HG03097 (cell line): ENCODE data around the gene SOX1.

Experiments
- ATAC-seq: cut with Tn5 transposase; IDR thresholded peaks from one replicate; pipeline ENCODE4 v1.9.1; 2021; ENCODE audit not compliant: unreplicated experiment, low FRiP score

The SOX1 gene

GRCh38 chr13:112071723-112072533, 5.0 kb downstream of the SOX1 start:
- no peak for ATAC-seq

- ATAC-seq, result no peak
Measured at GRCh38 chr13:112072534-112073244, 5.7 kb downstream of the SOX1 start.

DNA sequence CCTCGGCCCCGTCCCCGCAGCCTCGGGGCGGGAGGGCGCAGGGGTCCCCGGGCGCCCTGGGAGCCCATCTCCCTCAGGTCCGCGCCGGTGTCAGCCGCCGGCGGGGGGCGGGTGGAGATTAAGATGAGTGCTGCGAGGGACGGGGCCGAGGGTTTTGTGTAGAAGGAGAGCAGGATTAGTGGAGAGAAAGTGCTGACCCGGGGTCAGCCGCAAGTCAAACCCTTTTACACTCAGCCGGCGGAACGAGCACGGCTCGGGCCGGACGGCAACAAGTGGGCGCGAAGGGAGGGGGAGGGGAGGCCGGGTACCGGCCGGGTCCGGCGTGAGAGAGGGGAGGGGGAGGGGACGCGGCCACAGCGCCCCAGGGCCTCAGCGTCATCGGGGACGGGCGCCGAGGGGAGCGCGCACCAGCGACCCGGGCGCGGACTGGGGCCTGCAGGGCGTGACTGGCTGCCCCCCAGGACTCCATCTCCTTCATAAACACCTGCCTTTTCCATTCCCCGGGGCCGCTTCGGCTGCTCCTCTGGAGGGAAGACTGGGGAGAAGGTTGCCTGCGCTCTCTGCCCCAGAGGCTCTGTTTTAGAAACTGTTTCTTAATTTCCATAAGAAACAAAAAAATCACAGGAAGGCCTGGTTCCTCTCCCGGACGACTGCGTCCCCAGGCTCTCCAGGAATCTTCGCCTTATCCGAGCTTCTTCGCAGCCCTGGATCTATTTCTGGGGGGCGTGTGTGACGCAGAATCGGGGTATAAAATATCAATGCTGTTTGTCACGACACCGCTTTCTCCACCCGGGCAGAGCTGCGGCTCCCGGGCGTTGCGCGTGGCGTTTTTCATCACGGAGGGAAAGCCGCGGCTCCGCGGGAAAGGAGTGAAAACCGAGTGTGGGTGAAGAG, 6.5 kb downstream of the SOX1 start:
- ATAC-seq, result no peak

- no peak for ATAC-seq
Measured at GRCh38 chr13:112074139-112074865, 7.4 kb downstream of the SOX1 start.

DNA sequence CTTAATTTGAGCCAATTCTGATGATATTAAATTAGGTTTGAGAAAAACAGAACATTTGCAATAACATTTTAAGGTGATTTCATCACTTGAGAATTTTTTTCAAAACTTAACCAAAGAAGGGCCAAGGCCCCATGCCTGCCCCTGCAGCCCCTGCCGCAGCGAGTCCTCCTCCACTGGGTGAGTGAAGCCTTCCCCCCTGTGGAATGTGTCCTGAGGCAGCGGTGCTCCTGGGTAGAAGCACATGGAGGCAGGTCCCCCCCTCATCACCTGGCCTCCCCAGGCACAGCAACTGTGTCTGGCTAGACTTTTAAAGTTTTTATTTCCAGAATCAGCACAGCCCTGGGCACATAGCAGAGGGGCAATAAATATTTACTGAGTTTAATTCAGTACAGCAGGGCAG, 10.8 kb downstream of the SOX1 start:
- no peak for ATAC-seq

- no peak for ATAC-seq
Measured at GRCh38 chr13:112078216-112078615, 11.3 kb downstream of the SOX1 start.

DNA sequence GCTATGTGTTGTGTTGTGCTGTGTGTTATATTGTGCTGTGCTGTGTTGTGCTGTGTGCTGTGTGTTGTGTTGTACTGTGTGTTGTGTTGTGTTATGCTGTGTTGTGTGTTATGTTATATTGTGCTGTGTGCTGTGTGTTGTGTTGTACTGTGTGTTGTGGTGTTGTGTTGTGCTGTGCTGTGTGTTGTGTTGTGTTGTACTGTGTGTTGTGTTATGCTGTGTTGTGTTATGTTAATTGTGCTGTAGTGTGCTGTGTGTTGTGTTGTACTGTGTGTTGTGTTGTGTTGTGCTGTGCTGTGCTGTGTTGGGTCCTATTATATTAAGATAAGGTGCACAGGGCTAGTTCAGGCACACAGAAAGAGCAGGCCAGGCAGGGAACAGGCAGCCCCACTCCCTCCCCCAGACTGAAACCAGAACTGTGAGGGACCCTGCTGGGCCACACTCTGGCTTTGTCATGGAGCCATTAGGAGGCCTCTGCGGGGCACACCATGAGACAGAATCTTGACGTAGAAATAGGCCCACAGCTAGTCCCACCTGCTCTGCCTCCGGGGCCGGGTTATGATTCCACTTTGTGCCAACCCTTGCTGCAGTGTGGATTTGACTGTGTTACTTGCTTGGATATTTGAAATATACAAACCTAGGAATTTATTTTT, 12.1 kb downstream of the SOX1 start:
- ATAC-seq, result no peak

GRCh38 chr13:112079696-112080095, 12.7 kb downstream of the SOX1 start:
- ATAC-seq, result no peak

- no peak for ATAC-seq
Measured at GRCh38 chr13:112083971-112084370, 17.0 kb downstream of the SOX1 start.

DNA sequence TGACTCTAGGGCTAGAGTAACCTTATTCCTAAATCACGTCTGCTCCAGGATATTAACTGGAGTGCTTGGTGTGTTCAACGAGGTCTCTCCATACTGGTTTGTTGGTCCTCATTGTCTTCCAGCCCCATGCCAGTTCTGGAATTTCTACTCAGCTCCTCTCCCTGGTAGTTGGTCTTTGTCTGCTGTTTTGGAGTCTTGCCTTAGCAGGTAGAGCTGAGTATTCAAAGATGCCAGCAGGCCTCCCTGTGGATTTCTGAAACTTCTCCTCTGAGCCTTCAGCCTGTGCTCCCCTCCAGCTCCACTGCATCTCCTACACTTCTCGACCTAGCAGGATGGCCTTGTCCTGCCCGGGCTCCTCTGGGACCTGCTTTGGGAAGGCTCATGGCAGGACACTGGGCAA, 25.5 kb downstream of the SOX1 start:
- ATAC-seq, result no peak

- no peak for ATAC-seq
Measured at GRCh38 chr13:112095354-112095753, 28.4 kb downstream of the SOX1 start.

DNA sequence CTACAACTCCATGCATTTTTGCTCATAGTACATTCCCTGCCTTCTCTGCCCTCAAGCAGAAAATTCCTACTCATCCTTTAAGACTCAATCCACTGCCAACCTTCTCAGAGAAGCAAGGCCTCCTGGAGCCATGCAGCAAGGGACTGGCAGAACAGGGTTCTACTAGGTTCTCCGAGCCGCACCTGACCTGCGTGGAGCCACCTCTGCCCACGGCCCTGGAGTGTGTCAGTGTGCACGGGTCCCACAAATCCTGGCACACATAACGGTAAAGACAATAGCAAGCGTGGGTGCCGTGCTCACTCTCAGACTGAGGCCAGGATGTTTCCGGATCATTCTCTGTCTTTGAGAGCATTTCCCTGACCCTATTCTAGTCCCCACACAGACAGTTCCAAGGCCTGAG, 30.0 kb downstream of the SOX1 start:
- no peak for ATAC-seq

DNA sequence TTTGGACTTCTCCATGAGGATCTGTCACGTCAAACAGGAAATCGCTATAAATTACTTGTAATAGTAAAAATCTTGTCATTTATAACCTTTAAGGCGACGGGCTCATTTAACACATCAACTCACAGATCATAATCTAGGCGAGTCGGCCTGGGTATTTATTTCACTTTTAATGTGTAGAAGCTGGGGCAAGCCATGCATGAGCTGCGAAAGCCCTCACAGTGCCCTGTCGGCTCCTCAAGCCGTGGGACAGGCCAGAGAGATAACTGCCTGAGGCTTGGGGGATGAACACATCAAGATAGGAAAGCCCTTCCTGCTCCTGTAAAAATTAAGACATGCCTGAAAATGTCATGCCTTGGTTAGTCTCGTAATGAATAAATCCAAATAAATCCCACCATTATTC, 30.8 kb downstream of the SOX1 start:
- no peak for ATAC-seq

DNA sequence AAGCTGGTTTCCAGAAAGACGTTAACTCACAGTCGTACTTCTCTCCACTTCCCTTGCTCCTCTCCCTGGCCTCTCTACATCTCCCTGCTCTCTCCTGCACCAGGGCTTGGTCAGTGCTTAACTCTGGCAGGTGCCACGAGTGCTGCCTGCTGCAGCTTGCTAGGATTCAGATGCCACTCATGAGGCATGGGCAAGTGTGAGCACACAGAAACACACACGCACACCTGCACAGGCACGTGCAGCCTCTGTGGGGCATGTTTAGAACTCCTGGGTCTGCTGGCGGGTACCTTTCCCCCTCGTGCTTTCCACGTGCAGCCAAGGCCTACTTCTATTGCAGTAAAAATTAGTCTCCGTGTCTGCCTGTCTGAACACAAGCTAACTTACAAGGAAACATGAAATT, 31.8 kb downstream of the SOX1 start:
- no peak for ATAC-seq

DNA sequence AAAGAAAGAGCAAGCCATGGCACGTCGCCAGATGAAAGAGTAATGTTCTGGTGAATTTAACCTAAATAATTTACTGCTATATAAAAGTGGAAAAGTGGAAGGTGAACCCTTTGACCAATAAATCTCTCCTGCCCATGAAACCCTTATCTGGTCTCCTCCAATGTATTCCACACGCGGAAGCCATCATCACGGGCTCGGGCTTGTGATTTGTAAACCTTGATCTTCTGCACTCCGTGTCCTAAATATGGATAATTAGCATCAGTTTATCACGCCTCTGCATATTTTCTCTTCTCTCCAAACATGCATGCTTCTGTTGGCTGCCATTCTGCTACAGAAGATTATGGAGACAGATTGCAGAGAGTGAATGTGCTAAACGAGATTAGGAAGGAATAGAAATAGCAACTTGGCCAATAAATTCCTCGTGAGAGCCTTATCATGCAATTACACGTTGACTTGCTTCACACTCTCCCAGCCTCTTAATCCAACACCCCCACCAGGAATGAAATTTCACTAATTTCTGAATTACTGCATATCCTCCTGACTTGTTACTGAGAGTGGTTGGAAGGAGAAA, 34.5 kb downstream of the SOX1 start:
- no peak for ATAC-seq

GRCh38 chr13:112102243-112102642, 35.3 kb downstream of the SOX1 start:
- ATAC-seq, result no peak

DNA sequence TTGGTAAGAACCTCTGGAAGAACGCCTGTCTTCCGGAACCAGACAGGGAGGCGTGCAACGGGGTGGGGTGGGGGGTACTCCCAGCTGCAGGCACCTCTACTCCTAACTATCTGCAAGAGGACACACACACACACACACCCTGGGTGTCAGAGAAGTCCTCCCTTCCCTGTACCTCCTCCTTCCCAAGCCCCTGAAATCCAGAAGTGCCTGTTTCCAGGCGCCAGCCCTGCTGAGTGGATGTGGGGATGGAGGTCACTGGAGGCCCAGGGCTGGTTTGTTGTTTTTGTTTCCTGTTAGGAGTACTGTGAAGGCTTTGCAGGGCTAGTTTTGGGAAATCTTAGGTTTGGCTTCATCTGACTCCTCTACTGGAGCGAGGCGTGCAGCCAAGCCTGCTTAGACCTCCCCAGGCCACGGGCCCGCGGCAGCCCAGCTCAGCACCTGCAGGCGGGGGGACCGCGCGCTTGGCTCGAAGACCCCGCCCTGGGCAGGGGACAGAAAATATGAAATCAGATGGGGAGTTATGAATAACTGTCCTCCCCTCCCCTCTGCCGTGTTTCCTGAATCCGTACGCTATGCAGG, 36.4 kb downstream of the SOX1 start:
- no peak for ATAC-seq

GRCh38 chr13:112103961-112104880, 37.3 kb downstream of the SOX1 start:
- ATAC-seq, result no peak
